HCT116 (cell line): ENCODE results near the gene PHKG2. TPM values are rescaled to one million over a fixed set of nuclear protein-coding genes. Genes with fewer than 3 reads are reported as not detected.

Source experiments
- ATAC-seq: fragments of 200-7000 bp; cut with Tn5 transposase; 2 replicates; pipeline ENCODE4 v1.9.1; 2020; ENCODE audit warnings: mild to moderate bottlenecking, moderate library complexity
- BruUV-seq: library from RNA; stranded (reverse); fragments of 400-500 nt; replicated peaks from 2 replicates; lab custom pipeline; 2021; lab: Mats Ljungman, UMichigan
- CTCF ChIA-PET: fragments of 300-600 bp; sonication (Branson Sonifier 250); formaldehyde crosslinking; loops from one replicate; lab custom pipeline; 2021; ENCODE audit warnings: antibody characterized with exemption; lab: Charles Lee
- POLR2A ChIA-PET: fragments of 300-600, 350-600 bp; sonication (Branson Sonifier 250); formaldehyde crosslinking; loops from one replicate; lab custom pipeline; 2021; ENCODE audit warnings: antibody characterized with exemption; lab: Charles Lee
- RAD21 ChIA-PET, 2 experiments: fragments of 300-600 bp; sonication (Branson Sonifier 250); formaldehyde crosslinking; loops; one replicate each; lab custom pipeline; 2023; ENCODE audit warnings: low total read pairs in 2 of 2; ENCODE audit not compliant: uncharacterized antibody in 2 of 2, unreplicated experiment in 2 of 2, low non-redundant PET in 1 of 2; lab: Charles Lee
- DNase-seq: peaks from one replicate; pipeline ENCODE4 v3.0.0-alpha.2; 2010; ENCODE audit warnings: low read depth, low spot score
- H2AFZ ChIP-seq: fragments of 200-600 bp; shearing (Covaris generic), sonication (generic); 2 replicates; pipeline ENCODE4 v1.6.1; 2017; ENCODE audit warnings: low read depth, mixed run types, mixed read lengths, antibody characterized with exemption, low read length; ENCODE audit not compliant: poor library complexity, severe bottlenecking
- H3K27ac ChIP-seq: 2 replicates; pipeline ENCODE4 v1.5.1; 2012; ENCODE audit warnings: low read depth, low read length
- H3K27me3 ChIP-seq: fragments of 200-600 bp; sonication (generic); 2 replicates; pipeline ENCODE4 v1.6.1; 2016; ENCODE audit warnings: mixed run types, low read length, mixed read lengths; ENCODE audit not compliant: insufficient read depth
- H3K36me3 ChIP-seq, 2 experiments: fragments of 200-500 bp in 1 of 2; fragments of 200-600 bp in 1 of 2; sonication (Bioruptor generic) in 1 of 2; sonication (generic) in 1 of 2; 2 replicates each; pipeline versions ENCODE4 v1.5.1 to v1.6.1; 2014 to 2016; ENCODE audit warnings: low read length in 2 of 2, inconsistent platforms in 1 of 2, mixed read lengths in 1 of 2, mixed run types in 1 of 2; ENCODE audit not compliant: insufficient read depth in 2 of 2, control insufficient read depth in 1 of 2
- H3K4me1 ChIP-seq, 2 experiments: fragments of 200-600 bp in 1 of 2; sonication (generic) in 1 of 2; 2 replicates each; pipeline versions ENCODE4 v1.5.1 to v1.6.1; 2012 to 2017; ENCODE audit warnings: low read length in 2 of 2, inconsistent platforms in 1 of 2, mild to moderate bottlenecking in 1 of 2, mixed read lengths in 1 of 2, mixed run types in 1 of 2, moderate library complexity in 1 of 2; ENCODE audit not compliant: insufficient read depth in 2 of 2, control insufficient read depth in 1 of 2
- H3K4me2 ChIP-seq: fragments of 200-600 bp; sonication (generic); 2 replicates; pipeline ENCODE4 v1.6.1; 2017; ENCODE audit warnings: mixed run types, low read length, mixed read lengths
- H3K4me3 ChIP-seq, 2 experiments: fragments of 200-600 bp in 1 of 2; sonication (generic) in 1 of 2; replicated peaks in 1 of 2; 2 replicates each; pipeline ENCODE4 v1.5.1; 2011 to 2016; ENCODE audit warnings: low read length in 2 of 2, control low read depth in 1 of 2, low read depth in 1 of 2, mild to moderate bottlenecking in 1 of 2, mixed read lengths in 1 of 2, mixed run types in 1 of 2
- H3K79me2 ChIP-seq: fragments of 200-600 bp; sonication (generic); 2 replicates; pipeline ENCODE4 v1.6.1; 2017; ENCODE audit warnings: mild to moderate bottlenecking, mixed run types, low read length, moderate library complexity, mixed read lengths; ENCODE audit not compliant: insufficient read depth
- H3K9ac ChIP-seq: fragments of 200-600 bp; sonication (generic); 2 replicates; pipeline ENCODE4 v1.6.1; 2016; ENCODE audit warnings: low read length, mixed read lengths
- H3K9me2 ChIP-seq: fragments of 200-600 bp; sonication (generic), shearing (Covaris generic); 2 replicates; pipeline ENCODE4 v1.6.1; 2017; ENCODE audit warnings: mixed run types, mild to moderate bottlenecking, moderate library complexity; ENCODE audit not compliant: insufficient read depth
- H3K9me3 ChIP-seq, 2 experiments: fragments of 200-500 bp in 1 of 2; fragments of 200-600 bp in 1 of 2; sonication (Bioruptor generic) in 1 of 2; sonication (generic) in 1 of 2; 2 replicates each; pipeline ENCODE4 v1.6.1; 2014 to 2017; ENCODE audit warnings: low read length in 2 of 2, mixed read lengths in 2 of 2, inconsistent platforms in 1 of 2, low read depth in 1 of 2, mild to moderate bottlenecking in 1 of 2, mixed run types in 1 of 2, moderate library complexity in 1 of 2; ENCODE audit not compliant: control insufficient read depth in 1 of 2, insufficient read depth in 1 of 2
- H4K20me1 ChIP-seq: fragments of 200-600 bp; sonication (generic), shearing (Covaris generic); 2 replicates; pipeline ENCODE4 v1.6.1; 2017; ENCODE audit warnings: mixed run types, mild to moderate bottlenecking, moderate library complexity; ENCODE audit not compliant: insufficient read depth
- CBX3 ChIP-seq: IDR thresholded peaks from 2 replicates; pipeline ENCODE4 v1.6.1; 2012; ENCODE audit warnings: low read depth
- CEBPB ChIP-seq: IDR thresholded peaks from 2 replicates; pipeline ENCODE4 v1.6.1; 2012; ENCODE audit warnings: low read depth
- ELF1 ChIP-seq: IDR thresholded peaks from 2 replicates; pipeline ENCODE4 v1.6.1; 2012; ENCODE audit warnings: low read depth, borderline replicate concordance
- EZH2 ChIP-seq: fragments of 200-600 bp; sonication (generic); IDR thresholded peaks from 2 replicates; pipeline ENCODE4 v1.6.1; 2017; ENCODE audit warnings: antibody characterized with exemption, mixed run types
- FOSL1 ChIP-seq: IDR thresholded peaks from 2 replicates; pipeline ENCODE4 v1.6.1; 2012; ENCODE audit warnings: low read depth
- JUND ChIP-seq: IDR thresholded peaks from 2 replicates; pipeline ENCODE4 v1.6.1; 2012
- POLR2A ChIP-seq: IDR thresholded peaks from 2 replicates; pipeline ENCODE4 v1.7.0; 2011; ENCODE audit warnings: borderline replicate concordance; ENCODE audit not compliant: insufficient read depth, insufficient read length; ENCODE audit errors: extremely low read depth
- POLR2AphosphoS5 ChIP-seq: IDR thresholded peaks from 2 replicates; pipeline ENCODE4 v1.6.1; 2011; ENCODE audit warnings: mild to moderate bottlenecking, low read depth, low read length, moderate library complexity
- RAD21 ChIP-seq: IDR thresholded peaks from 2 replicates; pipeline ENCODE4 v1.6.1; 2012; ENCODE audit warnings: low read depth, mild to moderate bottlenecking
- SP1 ChIP-seq: IDR thresholded peaks from 2 replicates; pipeline ENCODE4 v1.6.1; 2012; ENCODE audit warnings: low read depth
- SRF ChIP-seq: IDR thresholded peaks from 2 replicates; pipeline ENCODE4 v1.6.1; 2012; ENCODE audit warnings: low read depth
- ZFX ChIP-seq: fragments of 450-650 bp; IDR thresholded peaks from 2 replicates; pipeline ENCODE4 v1.6.1; 2017
- ZNF274 ChIP-seq: fragments of 200-500 bp; sonication (Bioruptor generic); IDR thresholded peaks from 2 replicates; pipeline ENCODE4 v1.6.1; 2014; ENCODE audit warnings: mild to moderate bottlenecking, low read depth, low read length, inconsistent platforms
- intact Hi-C: fragments of 100-400 bp; cut with micrococcal nuclease; formaldehyde crosslinking; loops from 2 replicates; pipeline ENCODE4 v1.10.0; 2022
- total RNA-seq: library from RNA; stranded (reverse); gene quantifications from one replicate; pipeline ENCODE4 v1.2.1, GENCODE V29; 2021; ENCODE audit not compliant: unreplicated experiment
- TF ChIP-seq, protein P1 (sequence below): IDR thresholded peaks from 2 replicates; pipeline ENCODE4 v1.6.1; 2011; ENCODE audit warnings: mild to moderate bottlenecking, low read length, moderate library complexity; ENCODE audit not compliant: insufficient replicate concordance; ENCODE audit errors: extremely low read depth
- TF ChIP-seq, protein P2 (sequence below): IDR thresholded peaks from 2 replicates; pipeline ENCODE4 v1.6.1; 2012; ENCODE audit warnings: low read depth
- TF ChIP-seq, protein P3 (sequence below): IDR thresholded peaks from 2 replicates; pipeline ENCODE4 v1.6.1; 2012

PHKG2 gene
- total RNA-seq, 1 experiment from 2014 or later, result 32.6 TPM

DNA sequence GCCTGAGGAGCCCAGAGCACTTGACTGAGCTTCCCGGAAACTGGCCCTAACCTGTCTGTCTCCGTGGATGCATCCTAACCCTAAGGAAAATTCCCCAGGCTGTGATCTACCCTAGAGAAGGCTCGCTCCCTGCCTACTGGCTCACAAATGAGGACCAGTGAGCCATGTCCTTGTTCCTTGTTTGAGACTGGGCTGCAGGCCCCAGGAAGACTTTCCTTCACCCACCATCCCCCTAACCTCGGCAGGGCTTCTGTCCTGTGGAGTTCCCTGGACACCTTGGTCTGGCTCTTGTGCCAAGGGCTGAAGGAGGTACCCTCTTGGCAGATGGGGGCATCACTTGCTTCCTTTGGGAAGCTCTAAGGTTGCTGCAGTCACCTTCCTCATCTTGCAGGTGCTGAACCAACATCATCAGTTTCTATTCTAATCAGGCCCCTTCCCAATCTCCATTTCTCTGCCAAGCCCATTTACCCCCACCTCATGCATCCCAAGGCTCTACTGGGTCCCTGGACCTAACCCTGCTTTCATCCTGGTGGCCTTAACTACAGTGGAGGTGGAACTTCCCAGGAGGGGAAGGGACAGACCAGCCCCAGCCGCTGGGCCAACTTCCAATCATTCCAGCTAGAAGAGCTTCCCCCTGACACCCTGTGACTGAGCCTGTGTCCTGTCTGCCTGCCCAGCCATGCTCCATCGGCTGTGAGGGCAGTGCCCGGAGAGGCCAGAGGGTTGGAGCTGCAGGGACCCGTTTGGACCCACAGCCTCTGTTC is 26.3 kb downstream of the PHKG2 start:
- intact Hi-C loops, result no loop called here
- H3K4me3 ChIP-seq, result no peak overlapping the region
- no peaks in the 10 kb centered on the region for H3K9me2 ChIP-seq
- H3K4me2 ChIP-seq, result peak overlapping the region; percentile 80; the same call in 1 of the 2 replicates
- H3K27me3 ChIP-seq, result no peaks in the 10 kb centered on the region
- RAD21 ChIA-PET, result no interaction called here
- no peak overlapping the region for H2AFZ ChIP-seq
- peaks cover 9 to 25% of the 10 kb centered on the region in 2 experiments for H3K36me3 ChIP-seq
- peaks cover 0 to 11% of the 10 kb centered on the region in 2 experiments; a peak in 2 of 4 replicates for H3K4me1 ChIP-seq
- POLR2A ChIA-PET, result interaction anchor here (1.1 kb wide), 1 partner anchor 31 kb away, joined by 3 read pairs; no protein-coding TSS in a partner anchor
- BruUV-seq, result no TSS peak
- no peaks in the 10 kb centered on the region for H3K9me3 ChIP-seq
- no peaks in the 10 kb centered on the region for H4K20me1 ChIP-seq
- ATAC-seq (0 out of 2 replicates have a peak, but pooled peaks have one; percentile 1), DNase-seq (no peak)
- no peak for TF ChIP-seq POLR2A
- TF ChIP-seq, protein P1, sequence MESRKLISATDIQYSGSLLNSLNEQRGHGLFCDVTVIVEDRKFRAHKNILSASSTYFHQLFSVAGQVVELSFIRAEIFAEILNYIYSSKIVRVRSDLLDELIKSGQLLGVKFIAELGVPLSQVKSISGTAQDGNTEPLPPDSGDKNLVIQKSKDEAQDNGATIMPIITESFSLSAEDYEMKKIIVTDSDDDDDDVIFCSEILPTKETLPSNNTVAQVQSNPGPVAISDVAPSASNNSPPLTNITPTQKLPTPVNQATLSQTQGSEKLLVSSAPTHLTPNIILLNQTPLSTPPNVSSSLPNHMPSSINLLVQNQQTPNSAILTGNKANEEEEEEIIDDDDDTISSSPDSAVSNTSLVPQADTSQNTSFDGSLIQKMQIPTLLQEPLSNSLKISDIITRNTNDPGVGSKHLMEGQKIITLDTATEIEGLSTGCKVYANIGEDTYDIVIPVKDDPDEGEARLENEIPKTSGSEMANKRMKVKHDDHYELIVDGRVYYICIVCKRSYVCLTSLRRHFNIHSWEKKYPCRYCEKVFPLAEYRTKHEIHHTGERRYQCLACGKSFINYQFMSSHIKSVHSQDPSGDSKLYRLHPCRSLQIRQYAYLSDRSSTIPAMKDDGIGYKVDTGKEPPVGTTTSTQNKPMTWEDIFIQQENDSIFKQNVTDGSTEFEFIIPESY, result no peak
- TF ChIP-seq CBX3, result no peak
- TF ChIP-seq RAD21, result no peak
- TF ChIP-seq ELF1, result no peak
- TF ChIP-seq SP1, result no peak
- no peak for TF ChIP-seq EZH2
- TF ChIP-seq ZFX, result no peak
- no peak for TF ChIP-seq FOSL1
- no peak for TF ChIP-seq ZNF274
- TF ChIP-seq, protein P2, sequence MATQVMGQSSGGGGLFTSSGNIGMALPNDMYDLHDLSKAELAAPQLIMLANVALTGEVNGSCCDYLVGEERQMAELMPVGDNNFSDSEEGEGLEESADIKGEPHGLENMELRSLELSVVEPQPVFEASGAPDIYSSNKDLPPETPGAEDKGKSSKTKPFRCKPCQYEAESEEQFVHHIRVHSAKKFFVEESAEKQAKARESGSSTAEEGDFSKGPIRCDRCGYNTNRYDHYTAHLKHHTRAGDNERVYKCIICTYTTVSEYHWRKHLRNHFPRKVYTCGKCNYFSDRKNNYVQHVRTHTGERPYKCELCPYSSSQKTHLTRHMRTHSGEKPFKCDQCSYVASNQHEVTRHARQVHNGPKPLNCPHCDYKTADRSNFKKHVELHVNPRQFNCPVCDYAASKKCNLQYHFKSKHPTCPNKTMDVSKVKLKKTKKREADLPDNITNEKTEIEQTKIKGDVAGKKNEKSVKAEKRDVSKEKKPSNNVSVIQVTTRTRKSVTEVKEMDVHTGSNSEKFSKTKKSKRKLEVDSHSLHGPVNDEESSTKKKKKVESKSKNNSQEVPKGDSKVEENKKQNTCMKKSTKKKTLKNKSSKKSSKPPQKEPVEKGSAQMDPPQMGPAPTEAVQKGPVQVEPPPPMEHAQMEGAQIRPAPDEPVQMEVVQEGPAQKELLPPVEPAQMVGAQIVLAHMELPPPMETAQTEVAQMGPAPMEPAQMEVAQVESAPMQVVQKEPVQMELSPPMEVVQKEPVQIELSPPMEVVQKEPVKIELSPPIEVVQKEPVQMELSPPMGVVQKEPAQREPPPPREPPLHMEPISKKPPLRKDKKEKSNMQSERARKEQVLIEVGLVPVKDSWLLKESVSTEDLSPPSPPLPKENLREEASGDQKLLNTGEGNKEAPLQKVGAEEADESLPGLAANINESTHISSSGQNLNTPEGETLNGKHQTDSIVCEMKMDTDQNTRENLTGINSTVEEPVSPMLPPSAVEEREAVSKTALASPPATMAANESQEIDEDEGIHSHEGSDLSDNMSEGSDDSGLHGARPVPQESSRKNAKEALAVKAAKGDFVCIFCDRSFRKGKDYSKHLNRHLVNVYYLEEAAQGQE, result no peak
- TF ChIP-seq, protein P3, sequence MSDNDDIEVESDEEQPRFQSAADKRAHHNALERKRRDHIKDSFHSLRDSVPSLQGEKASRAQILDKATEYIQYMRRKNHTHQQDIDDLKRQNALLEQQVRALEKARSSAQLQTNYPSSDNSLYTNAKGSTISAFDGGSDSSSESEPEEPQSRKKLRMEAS, result no peak
- no peak for TF ChIP-seq POLR2AphosphoS5
- no peak for TF ChIP-seq CEBPB
- no peak for TF ChIP-seq SRF
- no peak for TF ChIP-seq JUND
- H3K79me2 ChIP-seq, result no peaks in the 10 kb centered on the region
- CTCF ChIA-PET, result no interaction called here
- no peak overlapping the region for H3K9ac ChIP-seq
- peak overlapping the region; percentile 90 for H3K27ac ChIP-seq
